MM.1S (cell line): Measurements from ENCODE around the gene MS4A15.

Experiments used
- CTCF ChIP-seq: fragments of 300-600 bp; sonication (generic); IDR thresholded peaks from 2 replicates; pipeline ENCODE4 v1.5.1; 2016; ENCODE audit warnings: antibody characterized with exemption, low read length, mixed read lengths
- EZH2 ChIP-seq: fragments of 300-600 bp; sonication (generic); optimal IDR thresholded peaks from 2 replicates; pipeline ENCODE3; 2017; ENCODE audit warnings: low read depth, mild to moderate bottlenecking, antibody characterized with exemption, low read length, mixed read lengths
- EZH2phosphoT487 ChIP-seq: fragments of 300-600 bp; sonication (generic); IDR thresholded peaks from 2 replicates; pipeline ENCODE4 v1.6.1; 2018; ENCODE audit warnings: antibody characterized with exemption, low read length

- no peak for TF ChIP-seq CTCF
- no peak for TF ChIP-seq EZH2
- TF ChIP-seq EZH2phosphoT487 = no peak
These were observed 11.5 kb downstream of the MS4A15 start for GRCh38 chr11:60768202-60768601.
